GM12878 (cell line): Measurements from ENCODE around the gene GCKR. TPM values are rescaled to one million over a fixed set of nuclear protein-coding genes. Genes with fewer than 3 reads are reported as not detected.

Source experiments
- ATAC-seq: fragments of 200-7000 bp; cut with Tn5 transposase; 3 replicates; pipeline ENCODE4 v1.9.1; 2020; ENCODE audit warnings: mild to moderate bottlenecking, moderate library complexity
- BruUV-seq: library from RNA; stranded (reverse); fragments of 400-500 nt; replicated peaks from 2 replicates; lab custom pipeline; 2021; lab: Mats Ljungman, UMichigan
- CTCF ChIA-PET: fragments of 300-600 bp; sonication (Branson Sonifier 250); formaldehyde crosslinking; extraction: SDS; loops from one replicate; lab custom pipeline; 2021; ENCODE audit warnings: inconsistent platforms; lab: Yijun Ruan, JAX
- POLR2A ChIA-PET: fragments of 350-600 bp; formaldehyde crosslinking; extraction: SDS; loops from one replicate; lab custom pipeline; 2021; ENCODE audit warnings: inconsistent platforms; lab: Charles Lee
- RAD21 ChIA-PET: fragments of 300-600 bp; sonication (Branson Sonifier 250); formaldehyde crosslinking; loops from one replicate; lab custom pipeline; 2023; ENCODE audit warnings: antibody characterized with exemption; ENCODE audit not compliant: unreplicated experiment; lab: Charles Lee
- SMC1A ChIA-PET: fragments of 300-600 bp; sonication (Branson Sonifier 250); formaldehyde crosslinking; loops from one replicate; lab custom pipeline; 2023; ENCODE audit not compliant: unreplicated experiment, uncharacterized antibody; lab: Charles Lee
- DNase-seq: peaks from one replicate; pipeline ENCODE4 v3.0.0-alpha.2; 2011; ENCODE audit warnings: low read depth, low spot score
- FAIRE-seq: peaks from 3 replicates; lab custom pipeline; 2011; peaks lifted over from hg19 to GRCh38; lab: Jason Lieb, UNC
- H2AFZ ChIP-seq: 2 replicates; pipeline ENCODE4 v1.6.0; 2011; ENCODE audit warnings: low read depth, low read length, control low read depth; ENCODE audit not compliant: control insufficient read depth
- H3K27ac ChIP-seq: 2 replicates; pipeline ENCODE4 v1.5.1; 2011; ENCODE audit warnings: control low read depth; ENCODE audit not compliant: control insufficient read depth, insufficient read depth
- H3K27me3 ChIP-seq, 2 experiments: replicated peaks in 1 of 2; 2 replicates each; pipeline versions ENCODE4 v1.6.0 to v1.6.1; 2011; ENCODE audit warnings: low read length in 1 of 2; ENCODE audit not compliant: control insufficient read depth in 2 of 2, insufficient read depth in 2 of 2
- H3K36me3 ChIP-seq, 2 experiments: 2 replicates each; pipeline ENCODE4 v1.5.1; 2011; ENCODE audit warnings: low read length in 1 of 2; ENCODE audit not compliant: control insufficient read depth in 2 of 2, insufficient read depth in 2 of 2
- H3K4me1 ChIP-seq: 2 replicates; pipeline ENCODE4 v1.6.1; 2011; ENCODE audit warnings: mild to moderate bottlenecking, low read length, moderate library complexity, mixed read lengths; ENCODE audit not compliant: control insufficient read depth, insufficient read depth
- H3K4me2 ChIP-seq: 2 replicates; pipeline ENCODE4 v1.6.0; 2011; ENCODE audit warnings: control low read depth; ENCODE audit not compliant: control insufficient read depth, insufficient read depth
- H3K4me3 ChIP-seq: fragments of 200-600 bp; sonication (generic); 2 replicates; pipeline ENCODE4 v1.5.1; 2016
- H3K79me2 ChIP-seq: 2 replicates; pipeline ENCODE4 v1.6.0; 2011; ENCODE audit warnings: low read length; ENCODE audit not compliant: control insufficient read depth, insufficient read depth
- H3K9ac ChIP-seq: 2 replicates; pipeline ENCODE4 v1.8.0; 2011; ENCODE audit warnings: low read length, control low read depth, mixed read lengths; ENCODE audit not compliant: control insufficient read depth, insufficient read depth
- H3K9me3 ChIP-seq: replicated peaks from 3 replicates; pipeline ENCODE4 v1.5.1; 2011; ENCODE audit warnings: mild to moderate bottlenecking, low read length; ENCODE audit not compliant: control insufficient read depth, insufficient read depth
- H4K20me1 ChIP-seq: 2 replicates; pipeline ENCODE4 v1.6.0; 2011; ENCODE audit not compliant: control insufficient read depth, insufficient read depth
- ASH2L ChIP-seq: fragments of 300-600, 200-600 bp; sonication (generic); IDR thresholded peaks from 2 replicates; pipeline ENCODE4 v1.6.1; 2017; ENCODE audit warnings: low read depth, mild to moderate bottlenecking, borderline replicate concordance
- BHLHE40 ChIP-seq, 2 experiments: fragments of 450-650 bp in 1 of 2; IDR thresholded peaks; 2 replicates each; pipeline ENCODE4 v1.6.1; 2011 to 2017; ENCODE audit warnings: low read depth in 2 of 2, borderline replicate concordance in 1 of 2, improper control_type of control experiment in 1 of 2, low read length in 1 of 2, mild to moderate bottlenecking in 1 of 2
- CBX5 ChIP-seq: sonication (generic); IDR thresholded peaks from 2 replicates; pipeline ENCODE4 v1.6.1; 2016; ENCODE audit warnings: low read depth, moderate library complexity, mild to moderate bottlenecking, inconsistent platforms
- CHD1 ChIP-seq: IDR thresholded peaks from 2 replicates; pipeline ENCODE4 v1.6.1; 2012; ENCODE audit warnings: low read depth, low read length, improper control_type of control experiment
- ETV6 ChIP-seq, 2 experiments: fragments of 450-650 bp in 1 of 2; IDR thresholded peaks in 1 of 2; conservative IDR thresholded peaks in 1 of 2; 2 replicates each; pipeline ENCODE4 v1.6.1; 2014; ENCODE audit warnings: antibody characterized with exemption in 1 of 2, borderline replicate concordance in 1 of 2, low read depth in 1 of 2, mild to moderate bottlenecking in 1 of 2, moderate library complexity in 1 of 2
- EZH2 ChIP-seq: IDR thresholded peaks from 2 replicates; pipeline ENCODE4 v1.6.1; 2012; ENCODE audit warnings: low read depth, mild to moderate bottlenecking, control low read depth, inconsistent platforms, low read length, borderline replicate concordance; ENCODE audit not compliant: control insufficient read depth
- KAT2A ChIP-seq: conservative IDR thresholded peaks from 2 replicates; pipeline ENCODE4 v1.6.1; 2011; ENCODE audit warnings: low read depth, low read length; ENCODE audit not compliant: control insufficient read depth
- MTA3 ChIP-seq: IDR thresholded peaks from 2 replicates; pipeline ENCODE4 v1.6.1; 2012; ENCODE audit warnings: low read length, inconsistent platforms, borderline replicate concordance
- MXI1 ChIP-seq: fragments of 150-350 bp; IDR thresholded peaks from 2 replicates; pipeline ENCODE4 v1.6.1; 2011; ENCODE audit warnings: low read depth, mild to moderate bottlenecking, inconsistent platforms, low read length, improper control_type of control experiment
- PBX3 ChIP-seq: IDR thresholded peaks from 2 replicates; pipeline ENCODE4 v1.6.1; 2011; ENCODE audit warnings: mild to moderate bottlenecking, low read depth, low read length, moderate library complexity; ENCODE audit not compliant: insufficient replicate concordance
- RFX5 ChIP-seq: IDR thresholded peaks from 2 replicates; pipeline ENCODE4 v1.6.1; 2011; ENCODE audit warnings: low read depth, low read length, improper control_type of control experiment
- SPI1 ChIP-seq: IDR thresholded peaks from 2 replicates; pipeline ENCODE4 v1.6.1; 2011; ENCODE audit warnings: low read depth, mild to moderate bottlenecking, low read length, moderate library complexity, borderline replicate concordance; ENCODE audit not compliant: insufficient read depth
- USF1 ChIP-seq: IDR thresholded peaks from 2 replicates; pipeline ENCODE4 v1.6.1; 2011; ENCODE audit warnings: borderline replicate concordance, low read depth, mild to moderate bottlenecking, moderate library complexity, mixed read lengths, low read length; ENCODE audit not compliant: insufficient read depth; ENCODE audit errors: extremely low read length
- WGBS: methylation state at CpG from one replicate; pipeline ENCODE4 v1.1.6; 2016; ENCODE audit warnings: low lambda C conversion rate; ENCODE audit not compliant: insufficient replicate concordance, insufficient coverage; ENCODE audit errors: missing lambda C conversion rate; 5-methylcytosine and 5-hydroxymethylcytosine counted together
- in situ Hi-C: fragments of 300-500 bp; cut with MboI; formaldehyde crosslinking; loops from 9 replicates; pipeline ENCODE4 v1.14.3; 2018; ENCODE audit warnings: mixed read lengths
- intact Hi-C: fragments of 100-400 bp; cut with micrococcal nuclease; formaldehyde crosslinking; loops from one replicate; pipeline ENCODE4 v1.14.2; 2022; ENCODE audit not compliant: unreplicated experiment
- polyA plus RNA-seq, 11 experiments: library from polyadenylated mRNA; depleted of rRNA in 4 of 11; unstranded in 6 of 11; stranded (reverse) in 5 of 11; fragments of >200 nt; fragmentation: Nextera tagmentation in 4 of 11; fragmentation: Illumina TruSeq in 1 of 11; extraction: Ambion mirVana in 4 of 11; extraction: Trizol in 1 of 11; gene quantifications; 1 replicate in 1 of 11; 2 replicates in 10 of 11; pipeline versions ENCODE4 v1.2.1 to v1.2.3, GENCODE V29; 2011 to 2016; ENCODE audit warnings: inconsistent platforms in 2 of 11, missing spikeins in 2 of 11, low read depth in 1 of 11
- total RNA-seq, 4 experiments: library from RNA; depleted of rRNA in 3 of 4; stranded (reverse); fragments of >200 nt in 3 of 4; fragmentation: Illumina TruSeq in 1 of 4; extraction: Trizol in 1 of 4; gene quantifications; 2 replicates each; pipeline versions ENCODE4 v1.2.1 to v1.2.3, GENCODE V29; 2013 to 2021

GCKR gene
- total and polyA plus RNA-seq, 10 of the 15 experiments (the other 5 are each of a cell fraction or from before 2014, with no cell fraction given), result not detected

- Histone ChIP-seq H3K4me2 (no peak overlapping the region), H3K4me1 (no peaks in the 10 kb centered on the region), H2AFZ (no peak overlapping the region), H3K9me3 (no peaks in the 10 kb centered on the region), H3K4me3 (no peak overlapping the region), H4K20me1 (no peaks in the 10 kb centered on the region), H3K27ac (no peak overlapping the region), H3K9ac (no peak overlapping the region), H3K27me3 (no peaks in the 10 kb centered on the region)
- no peak for FAIRE-seq
- intact Hi-C loops, result no loop called here
- DNase-seq, result no peak
- ChIA-PET RAD21 (no interaction called here), CTCF (interaction anchor here (1.3 kb wide), 1 partner anchor 79 kb away, joined by 4 read pairs; no protein-coding TSS in a partner anchor), SMC1A (no interaction called here)
- BruUV-seq, result no TSS peak
- 50% methylated on average over 3 of the region's 3 CpGs for WGBS
- no peak for TF ChIP-seq SPI1
- TF ChIP-seq PBX3, result no peak
- TF ChIP-seq CHD1, result no peak
- TF ChIP-seq KAT2A, result no peak
- TF ChIP-seq MXI1, result no peak
- no peak for TF ChIP-seq RFX5
- no peak for TF ChIP-seq ETV6 (conservative IDR thresholded peaks at IDR 0.05 in 1 of 2, IDR thresholded peaks at IDR 0.05 in 1 of 2; ENCODE audit: borderline replicate concordance in 1 of 2, low read depth in 1 of 2)
- TF ChIP-seq MTA3, result no peak
- TF ChIP-seq EZH2, result no peak
- no peak for TF ChIP-seq ASH2L
- no peak for TF ChIP-seq CBX5
- TF ChIP-seq BHLHE40 (IDR thresholded peaks at IDR 0.05; ENCODE audit: borderline replicate concordance in 1 of 2, low read depth in 2 of 2, low read length in 1 of 2), result no peak
- no peak for TF ChIP-seq USF1
- TF ChIP-seq, all 136 proteins: peak for 0
- ATAC-seq, result no peak
- H3K79me2 ChIP-seq, result no peaks in the 10 kb centered on the region
- in situ Hi-C loops, result no loop called here
- POLR2A ChIA-PET, result no interaction called here
- H3K36me3 ChIP-seq, result no peaks in the 10 kb centered on the region; a peak in 1 of 4 replicates
Measured at GRCh38 chr2:27448381-27448780, 48.3 kb upstream of the GCKR start.
